ENCODE measurements around the gene FAM161A.
"Not testable (repeated sequence)": the region's sequence is repeated elsewhere in the genome, so short reads cannot be mapped to it uniquely, and the experiment has no call there.

The FAM161A gene

GRCh38 chr2:61845320-61845719 lies 8.5 kb downstream of the FAM161A start:
- no peak for DNase-seq (ENCODE audit: low read depth, low spot score)

- DNase-seq (ENCODE audit: low read depth, low spot score): no peak
These were observed 12.6 kb downstream of the FAM161A start for GRCh38 chr2:61841286-61841685.

- DNase-seq (ENCODE audit: low read depth, low spot score): no peak
These were observed 19.0 kb downstream of the FAM161A start for GRCh38 chr2:61834893-61835292.

- DNase-seq (ENCODE audit: low read depth, low spot score): no peak
These were observed 19.9 kb downstream of the FAM161A start for GRCh38 chr2:61833971-61834370.

- no peak for DNase-seq (ENCODE audit: low read depth, low spot score)
These were observed 21.5 kb downstream of the FAM161A start for GRCh38 chr2:61832183-61832841.

- DNase-seq (ENCODE audit: low read depth, low spot score): no peak
These were observed 31.6 kb downstream of the FAM161A start for GRCh38 chr2:61822255-61822654.

GRCh38 chr2:61816480-61817355 lies 37.1 kb downstream of the FAM161A start:
- no peak for DNase-seq (ENCODE audit: low read depth, low spot score)

GRCh38 chr2:61814539-61815160 lies 39.2 kb downstream of the FAM161A start:
- DNase-seq (ENCODE audit: low read depth, low spot score): no peak

GRCh38 chr2:61813314-61813713 lies 40.5 kb downstream of the FAM161A start:
- DNase-seq (ENCODE audit: low read depth, low spot score): not testable (repeated sequence)

- DNase-seq (ENCODE audit: low read depth, low spot score): no peak
These were observed 42.0 kb downstream of the FAM161A start for GRCh38 chr2:61811821-61812220.

GRCh38 chr2:61810203-61810602 lies 43.7 kb downstream of the FAM161A start:
- DNase-seq (ENCODE audit: low read depth, low spot score): not testable (repeated sequence)

GRCh38 chr2:61808693-61809092 lies 45.2 kb downstream of the FAM161A start:
- not testable (repeated sequence) for DNase-seq (ENCODE audit: low read depth, low spot score)

GRCh38 chr2:61807036-61807757 lies 46.7 kb downstream of the FAM161A start:
- no peak for DNase-seq (ENCODE audit: low read depth, low spot score)

GRCh38 chr2:61802548-61802947 lies 51.3 kb downstream of the FAM161A start:
- no peak for DNase-seq (ENCODE audit: low read depth, low spot score)

GRCh38 chr2:61799099-61799498 lies 54.8 kb downstream of the FAM161A start:
- DNase-seq (ENCODE audit: low read depth, low spot score): no peak

- DNase-seq (ENCODE audit: low read depth, low spot score): not testable (repeated sequence)
These were observed 56.4 kb downstream of the FAM161A start for GRCh38 chr2:61797446-61797845.

- no peak for DNase-seq (ENCODE audit: low read depth, low spot score)
These were observed 58.5 kb downstream of the FAM161A start for GRCh38 chr2:61795408-61795807.

GRCh38 chr2:61793389-61793836 lies 60.4 kb downstream of the FAM161A start:
- DNase-seq (ENCODE audit: low read depth, low spot score): no peak

- DNase-seq (ENCODE audit: low read depth, low spot score): no peak
These were observed 61.4 kb downstream of the FAM161A start for GRCh38 chr2:61792355-61792890.

GRCh38 chr2:61789807-61790602 lies 63.9 kb downstream of the FAM161A start:
- DNase-seq (ENCODE audit: low read depth, low spot score): no peak

All from brain pericyte (primary cell).